ENCODE measurements around the gene ZNF324. TPM values are rescaled to one million over a fixed set of nuclear protein-coding genes. Genes with fewer than 3 reads are reported as not detected.
"Not testable (repeated sequence)": the region's sequence is repeated elsewhere in the genome, so short reads cannot be mapped to it uniquely, and the experiment has no call there.

ZNF324 gene
- total and polyA plus RNA-seq, 2 experiments from 2014 or later = 9.1 to 13.1 TPM

GRCh38 chr19:58434217-58434616, 32.7 kb upstream of the ZNF324 start:
- TF ChIP-seq CTCF (IDR thresholded peaks at IDR 0.05; ENCODE audit: poor library complexity) (no peak), EZH2 (IDR thresholded peaks at IDR 0.05; ENCODE audit: borderline replicate concordance) (no peak), EZH2phosphoT487 (IDR thresholded peaks at IDR 0.05; ENCODE audit: low read depth, severe bottlenecking, unreplicated experiment) (no peak)
- Histone ChIP-seq H4K20me1 (ENCODE audit: insufficient read depth, poor library complexity, severe bottlenecking) (no peaks in the 10 kb centered on the region), H3K4me1 (ENCODE audit: insufficient read depth) (no peaks in the 10 kb centered on the region), H3K27me3 (no peaks in the 10 kb centered on the region), H3K4me3 (no peak overlapping the region), H2AFZ (no peak overlapping the region), H3K9me3 (ENCODE audit: low read depth) (peaks cover 12% of the 10 kb centered on the region), H3K27ac (no peak overlapping the region), H3K4me2 (no peak overlapping the region), H3K36me3 (replicated peaks; ENCODE audit: insufficient read depth, low read depth) (no peaks in the 10 kb centered on the region), H3K79me2 (no peaks in the 10 kb centered on the region), H3K9me2 (replicated peaks; ENCODE audit: insufficient read depth) (no peaks in the 10 kb centered on the region)
- 98% methylated on average over 2 of the region's 2 CpGs for WGBS (ENCODE audit: low lambda C conversion rate, missing lambda C conversion rate)
- no peak for DNase-seq (ENCODE audit: low spot score)

- no peaks in the 10 kb centered on the region for H3K36me3 ChIP-seq (replicated peaks; ENCODE audit: insufficient read depth, low read depth)
- H3K27ac ChIP-seq = peak within 1 kb of the TSS; percentile 56
- no peaks in the 10 kb centered on the region for H3K27me3 ChIP-seq
- TF ChIP-seq EZH2 (IDR thresholded peaks at IDR 0.05; ENCODE audit: borderline replicate concordance) (no peak), CTCF (IDR thresholded peaks at IDR 0.05; ENCODE audit: poor library complexity) (no peak), EZH2phosphoT487 (IDR thresholded peaks at IDR 0.05; ENCODE audit: low read depth, severe bottlenecking, unreplicated experiment) (no peak)
- no peaks in the 10 kb centered on the region for H3K79me2 ChIP-seq
- 37% methylated on average over 56 of the region's 59 CpGs for WGBS (ENCODE audit: low lambda C conversion rate, missing lambda C conversion rate)
- peak within 1 kb of the TSS; percentile 55 for H2AFZ ChIP-seq
- no peaks in the 10 kb centered on the region for H3K9me2 ChIP-seq (replicated peaks; ENCODE audit: insufficient read depth)
- DNase-seq (ENCODE audit: low spot score) = peak; percentile 91
- peaks cover 5% of the 10 kb centered on the region for H3K4me1 ChIP-seq (ENCODE audit: insufficient read depth)
- no peaks in the 10 kb centered on the region for H3K9me3 ChIP-seq (ENCODE audit: low read depth)
- H3K4me3 ChIP-seq = peak within 1 kb of the TSS; percentile 53
- peak within 1 kb of the TSS; percentile 83 for H3K4me2 ChIP-seq
- H4K20me1 ChIP-seq (ENCODE audit: insufficient read depth, poor library complexity, severe bottlenecking) = no peaks in the 10 kb centered on the region
These were observed 27.0 kb upstream of the ZNF324 start, which contains the start of gene ZNF132 for GRCh38 chr19:58439576-58440554. TSS of gene ZNF132 (minus strand) at chr19:58440153. CDS start at chr19:58439821, 332 bp downstream.

GRCh38 chr19:58440556-58440955, 26.3 kb upstream of the ZNF324 start:
- no peaks in the 10 kb centered on the region for H3K79me2 ChIP-seq
- H3K4me2 ChIP-seq = peak overlapping the region; percentile 83
- H3K27ac ChIP-seq = peak overlapping the region; percentile 13
- peak overlapping the region; percentile 44 for H2AFZ ChIP-seq
- no peaks in the 10 kb centered on the region for H4K20me1 ChIP-seq (ENCODE audit: insufficient read depth, poor library complexity, severe bottlenecking)
- DNase-seq (ENCODE audit: low spot score) = no peak
- H3K9me3 ChIP-seq (ENCODE audit: low read depth) = no peaks in the 10 kb centered on the region
- no peaks in the 10 kb centered on the region for H3K36me3 ChIP-seq (replicated peaks; ENCODE audit: insufficient read depth, low read depth)
- H3K9me2 ChIP-seq (replicated peaks; ENCODE audit: insufficient read depth) = no peaks in the 10 kb centered on the region
- H3K4me1 ChIP-seq (ENCODE audit: insufficient read depth) = peaks cover 5% of the 10 kb centered on the region
- 89% methylated on average over 20 of the region's 31 CpGs for WGBS (ENCODE audit: low lambda C conversion rate, missing lambda C conversion rate)
- no peaks in the 10 kb centered on the region for H3K27me3 ChIP-seq
- H3K4me3 ChIP-seq = peak overlapping the region; percentile 12
- no peak for TF ChIP-seq EZH2phosphoT487 (IDR thresholded peaks at IDR 0.05; ENCODE audit: low read depth, severe bottlenecking, unreplicated experiment)
- no peak for TF ChIP-seq CTCF (IDR thresholded peaks at IDR 0.05; ENCODE audit: poor library complexity)
- no peak for TF ChIP-seq EZH2 (IDR thresholded peaks at IDR 0.05; ENCODE audit: borderline replicate concordance)

- H3K4me3 ChIP-seq; H3K36me3 ChIP-seq (replicated peaks; ENCODE audit: insufficient read depth, low read depth); DNase-seq (ENCODE audit: low spot score); H3K27me3 ChIP-seq; H3K4me2 ChIP-seq; H3K9me2 ChIP-seq (replicated peaks; ENCODE audit: insufficient read depth); H3K9me3 ChIP-seq (ENCODE audit: low read depth); H3K4me1 ChIP-seq (ENCODE audit: insufficient read depth); H4K20me1 ChIP-seq (ENCODE audit: insufficient read depth, poor library complexity, severe bottlenecking); H2AFZ ChIP-seq; H3K79me2 ChIP-seq; H3K27ac ChIP-seq: not testable (repeated sequence)
- WGBS (ENCODE audit: low lambda C conversion rate, missing lambda C conversion rate) = 73% methylated on average over 7 of the region's 7 CpGs
These were observed 23.9 kb upstream of the ZNF324 start for GRCh38 chr19:58442986-58443385.

- WGBS (ENCODE audit: low lambda C conversion rate, missing lambda C conversion rate) = 82% methylated on average over 3 of the region's 3 CpGs
- H3K4me3 ChIP-seq = not testable (repeated sequence)
These were observed 18.0 kb upstream of the ZNF324 start for GRCh38 chr19:58448860-58449259.

GRCh38 chr19:58449980-58450379, 16.9 kb upstream of the ZNF324 start:
- H3K9me2 ChIP-seq (replicated peaks; ENCODE audit: insufficient read depth); H3K4me1 ChIP-seq (ENCODE audit: insufficient read depth); H2AFZ ChIP-seq; H3K4me2 ChIP-seq; H3K36me3 ChIP-seq (replicated peaks; ENCODE audit: insufficient read depth, low read depth); H3K27me3 ChIP-seq; H3K9me3 ChIP-seq (ENCODE audit: low read depth); H3K4me3 ChIP-seq; H3K27ac ChIP-seq; H3K79me2 ChIP-seq; DNase-seq (ENCODE audit: low spot score); H4K20me1 ChIP-seq (ENCODE audit: insufficient read depth, poor library complexity, severe bottlenecking): not testable (repeated sequence)
- WGBS (ENCODE audit: low lambda C conversion rate, missing lambda C conversion rate) = 60% methylated on average over 5 of the region's 5 CpGs

More at GRCh38 chr19:58448860-58449259, 18.0 kb upstream of the ZNF324 start:
- H3K9me2 ChIP-seq (replicated peaks; ENCODE audit: insufficient read depth); H4K20me1 ChIP-seq (ENCODE audit: insufficient read depth, poor library complexity, severe bottlenecking); DNase-seq (ENCODE audit: low spot score); H3K4me1 ChIP-seq (ENCODE audit: insufficient read depth); H3K27me3 ChIP-seq; H3K36me3 ChIP-seq (replicated peaks; ENCODE audit: insufficient read depth, low read depth); H2AFZ ChIP-seq; H3K4me2 ChIP-seq; H3K9me3 ChIP-seq (ENCODE audit: low read depth); H3K79me2 ChIP-seq; H3K27ac ChIP-seq: not testable (repeated sequence)
